Activated T-helper 1 cell treated with Interleukin-2 at 50 U/mL for 16 hours (primary cell): ENCODE data around the gene ME3.

Experiments used
- DNase-seq: peaks from one replicate; pipeline ENCODE4 v3.0.0-alpha.2; 2020; ENCODE audit warnings: low read depth

ME3 gene

DNA sequence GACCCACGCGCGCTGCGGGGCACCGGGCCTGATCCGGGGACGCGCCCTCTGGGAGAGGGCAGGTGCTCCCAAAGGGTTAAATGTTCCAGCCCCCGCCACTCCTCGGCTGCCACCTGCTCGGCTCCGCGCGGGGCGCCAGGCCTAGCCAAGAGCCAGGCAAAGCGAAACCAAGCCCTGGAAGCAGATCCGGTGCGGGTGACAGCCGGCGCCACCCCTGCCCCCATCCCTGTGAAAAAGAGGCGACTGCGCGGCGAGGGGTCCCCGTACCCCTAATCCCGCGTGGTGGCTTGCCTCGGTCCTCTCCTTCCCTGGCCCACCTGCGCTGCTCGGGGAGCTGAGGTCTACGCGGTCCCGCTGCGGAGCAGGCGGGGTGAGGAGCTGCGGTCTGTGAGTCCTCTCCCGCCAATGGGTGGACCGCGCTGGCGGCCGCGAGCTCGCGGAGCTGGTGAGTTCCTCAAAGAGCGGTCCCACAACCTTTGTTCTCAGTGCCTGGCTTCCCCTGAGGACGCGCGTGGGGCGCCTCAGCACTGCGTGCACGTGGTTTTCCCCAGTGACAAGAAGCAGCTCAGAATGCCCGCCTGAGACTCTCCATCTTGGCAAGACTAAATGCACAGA, at the start of gene ME3:
ME3 (minus strand) TSS at position 610 of the 615 bp plus-strand sequence.
- peak; percentile 7 for DNase-seq

DNA sequence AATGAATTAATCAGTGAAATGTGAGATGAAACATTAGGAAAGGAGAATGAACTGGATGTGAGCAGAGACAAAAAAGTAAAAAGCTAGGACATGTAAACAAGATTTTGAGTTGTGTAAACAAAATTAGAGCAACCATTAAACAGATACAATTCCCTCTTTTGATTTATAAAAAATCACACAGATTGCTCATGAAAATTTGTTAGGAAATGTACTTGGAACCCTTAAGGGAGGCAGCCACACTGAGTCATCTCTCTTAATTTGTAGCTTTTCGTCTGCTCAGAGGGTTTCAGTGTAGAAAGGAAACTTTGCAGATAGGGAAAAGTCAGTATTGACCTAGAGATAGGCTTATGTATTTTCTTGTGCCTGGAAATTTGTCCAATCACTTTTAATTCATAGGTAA, 49.6 kb upstream of the ME3 start:
- no peak for DNase-seq

DNA sequence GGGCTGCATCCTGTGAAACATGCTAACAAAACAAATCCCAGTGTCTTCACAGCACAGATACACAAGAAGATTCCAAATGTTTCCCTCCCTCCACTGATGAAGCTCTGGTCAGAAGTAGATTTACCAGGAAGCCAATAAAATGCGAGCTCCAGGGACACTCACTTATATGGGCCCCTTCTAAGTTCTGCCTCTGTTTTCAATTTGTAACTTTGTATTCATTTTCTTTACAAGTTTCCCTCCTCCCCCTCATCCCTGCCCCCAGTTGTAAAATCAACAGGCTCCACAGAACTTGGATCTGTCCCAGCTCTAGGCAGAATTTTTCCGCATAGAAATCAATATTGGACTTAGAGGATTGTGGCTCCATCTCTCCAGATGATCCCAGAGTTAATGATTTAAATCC, 48.1 kb upstream of the ME3 start:
- DNase-seq = no peak

GRCh38 chr11:86719781-86720463, 47.5 kb upstream of the ME3 start:
- no peak for DNase-seq

GRCh38 chr11:86718999-86719398, 46.6 kb upstream of the ME3 start:
- DNase-seq = no peak

DNA sequence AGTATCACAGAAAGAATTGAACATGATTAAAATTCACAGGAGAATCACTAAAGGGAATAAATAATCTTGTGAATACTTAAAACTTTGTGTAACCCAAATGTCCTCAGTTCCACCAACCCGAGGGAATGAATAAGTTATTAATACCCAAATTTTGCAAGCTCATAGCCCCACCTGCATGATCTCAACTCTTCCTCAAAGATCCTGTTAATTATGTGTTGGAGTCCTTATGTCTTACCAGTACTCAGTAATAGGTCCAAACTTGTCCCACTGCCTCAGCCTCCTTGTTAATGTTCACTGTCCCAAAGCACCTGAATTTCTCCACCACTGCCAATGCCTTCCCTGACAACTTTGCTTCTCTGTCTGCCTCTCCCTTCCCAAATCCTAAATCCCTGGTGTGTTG, 46.1 kb upstream of the ME3 start:
- no peak for DNase-seq

GRCh38 chr11:86717817-86718501, 45.5 kb upstream of the ME3 start:
- no peak for DNase-seq

DNA sequence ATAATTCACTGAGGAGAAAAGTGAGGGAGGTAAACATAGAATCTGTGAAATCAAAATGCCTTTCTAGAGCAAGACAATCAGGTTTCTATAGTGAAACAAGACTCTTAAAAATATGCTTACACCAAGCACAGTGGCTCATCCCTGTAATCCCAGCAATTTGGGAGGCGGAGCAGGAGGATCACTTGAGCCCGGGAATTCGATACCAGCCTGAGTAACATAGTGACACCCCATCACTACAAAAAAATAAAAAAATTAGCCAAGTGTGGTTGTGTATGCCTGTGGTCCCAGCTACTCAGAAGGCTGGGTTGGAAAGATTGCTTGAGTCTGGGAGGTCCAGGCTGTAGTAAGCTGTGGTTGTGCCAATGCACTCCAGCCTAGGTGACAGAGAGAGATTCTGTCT, 43.2 kb upstream of the ME3 start:
- no peak for DNase-seq

DNA sequence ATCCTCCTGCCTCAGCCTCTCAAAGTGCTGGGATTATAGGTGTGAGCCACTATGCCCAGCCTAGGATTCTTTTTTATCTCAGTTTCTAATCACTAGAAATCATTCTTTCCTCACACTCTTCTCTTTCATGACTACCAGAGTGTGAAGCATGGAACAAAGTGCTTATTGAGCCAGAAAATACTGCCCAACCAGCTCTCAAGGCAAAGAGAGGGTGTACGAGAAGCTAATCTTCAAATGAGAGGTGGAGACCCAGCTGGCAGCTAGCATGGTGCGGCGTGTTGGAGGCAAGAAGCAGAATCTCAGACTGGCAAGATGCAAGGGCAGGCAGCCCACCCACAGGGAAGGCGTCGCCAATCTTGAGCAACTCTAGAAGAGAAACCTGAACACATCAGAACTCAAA, 41.1 kb upstream of the ME3 start:
- no peak for DNase-seq

GRCh38 chr11:86710936-86711335, 38.5 kb upstream of the ME3 start:
- DNase-seq = no peak

- no peak for DNase-seq
Observed at GRCh38 chr11:86708669-86709068, 36.3 kb upstream of the ME3 start.

GRCh38 chr11:86706338-86707131, 34.1 kb upstream of the ME3 start:
- DNase-seq = no peak

- no peak for DNase-seq
Observed at GRCh38 chr11:86704710-86705109, 32.3 kb upstream of the ME3 start.

GRCh38 chr11:86703987-86704386, 31.6 kb upstream of the ME3 start:
- no peak for DNase-seq

GRCh38 chr11:86702220-86702983, 30.0 kb upstream of the ME3 start:
- DNase-seq = no peak

GRCh38 chr11:86699040-86699791, 26.8 kb upstream of the ME3 start:
- DNase-seq = no peak

GRCh38 chr11:86698639-86699038, 26.2 kb upstream of the ME3 start:
- DNase-seq = no peak

- no peak for DNase-seq
Observed at GRCh38 chr11:86696451-86696850, 24.0 kb upstream of the ME3 start.

GRCh38 chr11:86696004-86696403, 23.6 kb upstream of the ME3 start:
- no peak for DNase-seq

DNA sequence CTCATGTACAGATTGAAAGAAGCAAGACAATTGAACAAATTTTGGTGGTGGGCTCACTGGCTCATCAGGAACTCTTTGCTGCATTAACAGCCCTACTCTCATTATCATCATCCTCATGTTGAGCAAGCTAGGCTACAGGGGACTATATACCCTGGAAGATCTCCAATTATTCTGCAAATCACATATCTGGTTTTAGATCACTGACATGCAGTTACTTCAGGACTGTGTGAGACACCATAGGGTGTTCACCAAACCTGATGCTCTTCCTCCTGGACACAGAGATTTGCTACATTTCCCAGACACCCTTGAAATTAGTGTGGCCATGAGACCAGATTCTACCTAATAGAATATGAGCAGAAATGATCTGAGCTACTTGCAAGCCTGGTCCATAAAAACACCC, 23.0 kb upstream of the ME3 start:
- no peak for DNase-seq

DNA sequence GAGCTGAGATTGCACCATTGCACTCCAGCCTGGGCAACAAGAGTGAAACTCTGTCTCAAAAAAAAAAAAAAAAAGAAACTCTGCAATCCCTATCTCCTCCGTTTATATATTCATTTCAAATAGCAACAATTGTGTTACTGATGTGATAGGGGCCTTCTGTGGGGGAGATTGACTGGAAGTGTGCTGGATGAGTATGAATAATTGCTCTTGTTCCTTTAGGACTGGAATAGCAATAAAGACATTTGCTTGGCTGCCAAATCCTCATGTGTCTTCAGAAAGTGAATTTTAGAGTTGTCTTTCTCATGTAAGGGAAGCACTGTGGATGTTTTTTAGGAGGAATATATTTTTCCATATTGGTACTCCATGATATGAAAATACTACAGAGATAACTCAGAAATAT, 21.1 kb upstream of the ME3 start:
- DNase-seq = no peak
